ENCODE measurements around the gene SOCS7.

Gene SOCS7

GRCh38 chr17:38342886-38343607, 8.6 kb upstream of the SOCS7 start:
- Histone ChIP-seq H3K27me3 (no peaks in the 10 kb centered on the region), H3K4me1 (peaks cover 8% of the 10 kb centered on the region), H3K4me3 (ENCODE audit: low read depth, low read length) (no peak overlapping the region), H3K36me3 (no peaks in the 10 kb centered on the region), H3K9me3 (no peaks in the 10 kb centered on the region)
- DNase-seq, result no peak
- no peak for TF ChIP-seq CTCF (IDR thresholded peaks at IDR 0.05; ENCODE audit: low read depth, low read length)

GRCh38 chr17:38343608-38344419, 7.8 kb upstream of the SOCS7 start, which contains the start of gene GPR179:
TSS of gene GPR179 (minus strand) at chr17:38343956. CDS start at chr17:38343789, 167 bp downstream.
- no peak for TF ChIP-seq CTCF (IDR thresholded peaks at IDR 0.05; ENCODE audit: low read depth, low read length)
- no peak for DNase-seq

GRCh38 chr17:38344420-38344745, 7.3 kb upstream of the SOCS7 start:
- Histone ChIP-seq H3K4me1 (peaks cover 8% of the 10 kb centered on the region), H3K9me3 (no peaks in the 10 kb centered on the region), H3K27me3 (no peaks in the 10 kb centered on the region), H3K4me3 (ENCODE audit: low read depth, low read length) (no peak overlapping the region), H3K36me3 (no peaks in the 10 kb centered on the region)
- no peak for TF ChIP-seq CTCF (IDR thresholded peaks at IDR 0.05; ENCODE audit: low read depth, low read length)
- DNase-seq, result no peak

More at GRCh38 chr17:38343608-38344419, 7.8 kb upstream of the SOCS7 start, which contains the start of gene GPR179:
- Histone ChIP-seq H3K36me3 (no peaks in the 10 kb centered on the region), H3K9me3 (no peaks in the 10 kb centered on the region), H3K4me1 (peaks cover 8% of the 10 kb centered on the region), H3K4me3 (ENCODE audit: low read depth, low read length) (no peak within 1 kb of the TSS), H3K27me3 (no peaks in the 10 kb centered on the region)

GRCh38 chr17:38345743-38346142, 5.9 kb upstream of the SOCS7 start:
- no peaks in the 10 kb centered on the region for H3K27me3 ChIP-seq
- no peak overlapping the region for H3K4me3 ChIP-seq (ENCODE audit: low read depth, low read length)
- DNase-seq, result no peak
- no peaks in the 10 kb centered on the region for H3K36me3 ChIP-seq
- TF ChIP-seq CTCF (IDR thresholded peaks at IDR 0.05; ENCODE audit: low read depth, low read length), result no peak
- H3K4me1 ChIP-seq, result peaks cover 8% of the 10 kb centered on the region
- H3K9me3 ChIP-seq, result no peaks in the 10 kb centered on the region

- peak; percentile 88 for DNase-seq
- Histone ChIP-seq H3K9me3 (no peaks in the 10 kb centered on the region), H3K4me3 (ENCODE audit: low read depth, low read length) (no peak overlapping the region), H3K36me3 (no peaks in the 10 kb centered on the region), H3K27me3 (no peaks in the 10 kb centered on the region), H3K4me1 (no peaks in the 10 kb centered on the region)
- TF ChIP-seq CTCF (IDR thresholded peaks at IDR 0.05; ENCODE audit: low read depth, low read length), result peak; percentile 99
These were observed 2.4 kb upstream of the SOCS7 start for GRCh38 chr17:38349097-38349730.
